ENCODE measurements around the gene ID3. TPM values are rescaled to one million over a fixed set of nuclear protein-coding genes. Genes with fewer than 3 reads are reported as not detected.
A peak's percentile ranks its signal among the peaks of the same experiment; 100 is the strongest.

ID3 gene, protein sequence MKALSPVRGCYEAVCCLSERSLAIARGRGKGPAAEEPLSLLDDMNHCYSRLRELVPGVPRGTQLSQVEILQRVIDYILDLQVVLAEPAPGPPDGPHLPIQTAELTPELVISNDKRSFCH
- total RNA-seq (2014; rRNA removed; shearing (Covaris generic)): 332 and 336 TPM in 2 replicates

DNA sequence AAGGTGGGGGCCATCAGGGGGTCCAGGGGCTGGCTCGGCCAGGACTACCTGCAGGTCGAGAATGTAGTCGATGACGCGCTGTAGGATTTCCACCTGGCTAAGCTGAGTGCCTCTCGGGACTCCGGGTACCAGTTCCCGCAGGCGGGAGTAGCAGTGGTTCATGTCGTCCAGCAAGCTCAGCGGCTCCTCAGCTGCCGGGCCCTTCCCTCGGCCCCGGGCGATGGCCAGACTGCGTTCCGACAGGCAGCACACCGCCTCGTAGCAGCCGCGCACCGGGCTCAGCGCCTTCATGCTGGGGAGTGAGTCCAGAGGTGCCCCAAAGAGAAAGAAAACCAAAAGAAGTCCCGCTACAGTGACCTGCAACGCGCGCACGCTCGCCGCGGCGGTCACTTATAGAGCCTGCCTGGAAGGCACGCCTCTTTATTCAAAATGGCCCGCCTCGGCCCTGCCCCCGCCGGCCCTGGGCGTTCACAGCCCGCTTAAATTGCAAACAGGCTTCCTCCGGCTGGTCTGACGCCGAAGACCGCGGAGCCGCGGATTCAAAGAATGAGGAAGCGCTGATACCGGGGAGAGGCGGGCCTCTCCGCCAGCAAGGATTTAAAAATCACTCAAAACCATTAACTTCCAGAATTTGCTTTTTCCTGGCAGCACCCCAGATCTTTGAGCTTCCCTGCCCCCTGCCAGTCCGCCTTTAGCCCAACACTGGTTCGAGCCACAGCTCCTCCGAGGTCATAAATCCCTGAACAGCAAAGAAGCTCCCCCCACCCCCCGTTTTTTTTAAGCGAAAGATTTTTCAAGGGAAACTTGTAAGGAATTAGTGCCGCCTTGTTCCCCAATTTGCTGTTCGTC lies at the start of gene ID3:
TSS of gene ID3 (minus strand) at position 366 of the 849 bp plus-strand sequence. CDS start at position 291, 75 bp downstream.
- Histone ChIP-seq H3K27ac (peak within 1 kb of the TSS; percentile 99), H3K4me3 (peak within 1 kb of the TSS; percentile 79), H3K27me3 (no peaks in the 10 kb centered on the region), H3K36me3 (peaks cover 21% of the 10 kb centered on the region), H3K4me1 (peaks cover 56% of the 10 kb centered on the region), H3K9me3 (replicated peaks) (no peaks in the 10 kb centered on the region)
- DNase-seq: peak; percentile 98

DNA sequence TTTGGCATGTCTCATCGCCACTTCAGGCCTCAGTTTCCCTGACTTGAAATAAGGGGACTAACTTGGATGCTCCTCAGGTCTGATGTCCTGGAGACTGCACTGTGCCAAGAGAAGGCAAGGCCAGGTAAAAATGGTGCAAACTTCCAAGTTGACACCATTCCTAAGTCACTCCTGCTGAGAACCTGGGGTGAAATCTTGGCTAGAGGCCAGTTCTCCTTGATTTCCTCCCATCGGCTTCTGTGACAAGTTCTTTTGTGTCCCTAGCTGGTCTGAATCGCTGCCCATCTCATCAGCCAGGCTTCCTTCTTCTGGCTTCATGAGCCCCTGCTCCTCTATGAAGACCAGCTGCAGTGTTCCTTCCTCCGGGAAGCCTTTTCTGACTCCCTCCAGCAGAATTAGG lies 48.6 kb upstream of the ID3 start:
- Histone ChIP-seq H3K9me3 (replicated peaks) (no peaks in the 10 kb centered on the region), H3K4me3 (no peak overlapping the region), H3K27ac (no peak overlapping the region), H3K4me1 (no peaks in the 10 kb centered on the region), H3K27me3 (no peaks in the 10 kb centered on the region), H3K36me3 (no peaks in the 10 kb centered on the region)
- DNase-seq: no peak

DNA sequence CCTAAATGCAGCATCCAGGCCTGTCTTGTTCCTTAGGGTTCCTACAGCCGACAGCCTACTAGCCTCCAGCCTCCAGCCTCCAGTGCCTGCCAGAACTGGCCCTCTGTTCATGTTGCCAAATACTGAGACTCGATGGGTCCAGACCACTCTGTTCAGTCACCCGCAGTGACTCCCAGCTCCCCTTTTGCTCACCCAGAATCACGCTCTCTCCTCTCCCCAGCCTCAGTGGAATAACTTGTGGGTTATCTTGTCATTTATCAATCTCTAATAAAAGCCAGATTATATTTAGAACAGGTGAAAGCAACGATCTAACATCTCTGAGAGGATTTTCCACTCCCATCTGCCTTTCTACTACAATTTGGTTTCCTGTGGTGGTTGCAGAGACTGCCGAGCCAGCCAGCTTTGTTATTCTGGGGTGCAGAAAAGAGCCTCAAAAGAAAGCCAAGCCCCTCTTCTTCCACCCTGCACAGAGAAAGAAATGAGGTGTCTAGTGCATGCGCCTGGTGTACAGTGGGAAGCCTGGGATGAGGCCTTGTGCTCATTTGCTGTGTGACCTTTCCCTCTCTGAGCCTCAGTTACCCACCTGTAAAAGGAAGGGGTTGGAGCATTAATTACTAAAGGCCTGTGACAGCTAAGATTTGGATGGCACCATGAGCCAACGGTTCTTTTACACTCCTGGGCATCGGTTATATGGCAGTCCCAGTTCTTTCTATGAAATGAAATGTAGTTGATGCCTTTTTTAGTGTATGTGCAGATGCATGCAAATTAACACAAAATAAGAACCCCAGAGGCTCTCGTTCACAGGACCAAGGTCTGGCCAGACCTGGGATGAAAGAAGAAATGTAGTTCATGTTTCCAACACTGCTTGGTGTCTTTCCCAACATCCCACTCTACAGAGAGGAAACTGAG lies 42.9 kb upstream of the ID3 start:
- H3K27ac ChIP-seq: peak overlapping the region; percentile 32
- peaks cover 41% of the 10 kb centered on the region for H3K4me1 ChIP-seq
- no peaks in the 10 kb centered on the region for H3K27me3 ChIP-seq
- no peaks in the 10 kb centered on the region for H3K36me3 ChIP-seq
- H3K4me3 ChIP-seq: no peak overlapping the region
- no peaks in the 10 kb centered on the region for H3K9me3 ChIP-seq (replicated peaks)
- DNase-seq: no peak

DNA sequence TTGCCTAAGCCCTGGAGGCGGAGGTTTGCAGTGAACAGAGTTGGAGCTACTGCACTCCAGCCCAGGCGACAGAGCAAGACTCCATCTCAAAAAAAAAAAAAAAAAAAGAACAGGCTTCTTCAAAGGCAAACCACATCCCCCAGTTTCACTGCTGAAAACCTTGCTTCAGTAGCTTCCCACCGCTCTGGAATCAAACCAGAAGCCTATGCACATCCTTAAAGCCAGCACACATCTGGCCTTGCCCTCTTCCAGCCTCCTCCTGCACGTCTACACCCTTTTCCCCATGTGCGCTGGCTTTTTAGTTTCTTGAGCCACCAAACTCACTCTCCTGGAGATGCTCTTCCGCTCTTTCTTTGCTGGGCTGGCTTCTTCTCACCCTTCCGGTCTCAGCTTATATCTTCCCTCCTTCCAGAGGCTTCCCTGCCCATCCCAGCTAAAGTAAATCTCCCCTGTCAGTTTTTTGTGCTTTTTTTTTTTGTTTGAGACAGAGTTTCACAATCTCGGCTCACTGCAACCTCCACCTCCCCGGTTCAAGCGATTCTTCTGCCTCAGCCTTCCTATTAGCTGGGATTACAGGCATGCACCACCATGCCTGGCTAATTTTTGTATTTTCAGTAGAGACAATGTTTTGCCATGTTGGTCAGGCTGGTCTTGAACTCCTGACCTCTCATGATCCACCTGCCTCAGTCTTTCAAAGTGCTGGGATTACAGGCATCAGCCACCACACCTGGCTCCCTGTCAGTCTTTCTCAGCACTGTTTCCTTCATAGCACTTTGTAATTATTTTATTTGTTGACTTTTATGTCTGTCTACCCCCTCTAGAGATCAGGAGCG lies 42.0 kb upstream of the ID3 start:
- Histone ChIP-seq H3K4me1 (peaks cover 48% of the 10 kb centered on the region), H3K27ac (peak overlapping the region; percentile 32), H3K36me3 (no peaks in the 10 kb centered on the region), H3K9me3 (replicated peaks) (no peaks in the 10 kb centered on the region), H3K4me3 (no peak overlapping the region), H3K27me3 (no peaks in the 10 kb centered on the region)
- peak; percentile 68 to 82 for DNase-seq

DNA sequence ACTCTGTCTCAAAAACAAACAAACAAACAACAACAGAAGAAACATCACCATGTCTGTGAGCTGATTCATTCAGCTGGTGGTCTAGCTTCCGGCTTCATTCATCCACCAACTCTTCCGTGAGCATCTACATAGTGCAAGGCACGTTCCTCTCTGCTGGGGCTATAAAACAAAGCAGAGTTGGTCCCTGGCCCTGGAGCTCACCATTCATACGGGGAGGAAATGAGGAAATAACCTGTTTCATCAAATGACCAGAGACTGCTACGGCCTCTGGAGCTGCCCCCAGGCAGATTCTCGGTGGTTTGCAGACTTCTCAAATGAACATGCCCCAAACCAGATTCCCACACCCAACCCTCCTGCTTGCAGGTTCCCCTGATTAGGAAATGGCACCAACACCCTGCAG lies 41.0 kb upstream of the ID3 start:
- Histone ChIP-seq H3K27me3 (no peaks in the 10 kb centered on the region), H3K36me3 (no peaks in the 10 kb centered on the region), H3K27ac (no peak overlapping the region), H3K9me3 (replicated peaks) (no peaks in the 10 kb centered on the region), H3K4me1 (peaks cover 48% of the 10 kb centered on the region), H3K4me3 (no peak overlapping the region)
- no peak for DNase-seq

DNA sequence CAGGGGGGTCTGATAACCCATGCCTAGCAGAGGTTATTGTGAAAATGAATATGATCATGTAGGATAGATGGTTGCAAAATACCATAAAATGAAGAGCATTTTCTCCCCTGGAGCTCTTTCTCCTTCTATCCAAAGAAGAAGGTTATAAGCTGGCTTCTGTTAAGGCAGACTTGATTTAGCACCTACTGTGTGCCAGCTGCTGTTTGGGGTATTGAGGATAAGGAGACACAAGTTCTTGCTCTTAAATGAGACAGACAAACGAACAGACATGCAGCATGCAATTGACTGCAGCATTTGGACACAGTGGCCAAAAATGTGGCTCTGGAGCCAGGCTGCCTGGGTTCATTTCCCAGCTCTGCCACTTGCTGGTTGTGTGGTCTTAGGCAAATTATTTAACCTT lies 39.8 kb upstream of the ID3 start:
- Histone ChIP-seq H3K4me1 (peaks cover 48% of the 10 kb centered on the region), H3K36me3 (no peaks in the 10 kb centered on the region), H3K4me3 (no peak overlapping the region), H3K9me3 (replicated peaks) (no peaks in the 10 kb centered on the region), H3K27me3 (no peaks in the 10 kb centered on the region), H3K27ac (peak overlapping the region; percentile 34; the same call in 1 of the 2 replicates)
- DNase-seq: no peak

DNA sequence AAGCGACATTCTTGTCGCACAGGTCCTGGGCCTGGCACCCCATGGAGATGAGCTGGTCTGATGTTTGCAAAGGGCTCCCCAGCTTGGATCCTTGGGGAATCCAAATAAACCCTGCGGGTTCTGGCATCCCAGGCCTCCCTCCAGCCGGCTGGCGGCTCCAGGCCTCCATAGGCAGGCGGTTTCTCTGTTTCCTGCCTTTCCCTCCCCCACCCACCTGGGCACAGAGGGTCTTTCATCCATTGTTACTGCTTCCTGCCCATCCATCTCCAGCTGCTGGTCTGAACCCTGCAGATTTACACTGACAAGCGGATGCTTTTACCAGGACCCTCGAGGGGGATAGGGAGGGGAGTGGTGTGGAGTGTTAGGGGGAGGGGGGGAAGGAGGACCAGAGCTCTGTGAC lies 39.1 kb upstream of the ID3 start:
- Histone ChIP-seq H3K4me1 (peaks cover 53% of the 10 kb centered on the region), H3K36me3 (no peaks in the 10 kb centered on the region), H3K9me3 (replicated peaks) (no peaks in the 10 kb centered on the region), H3K27me3 (no peaks in the 10 kb centered on the region), H3K4me3 (no peak overlapping the region), H3K27ac (peak overlapping the region; percentile 34; the same call in 1 of the 2 replicates)
- DNase-seq: peak; percentile 89 to 92

DNA sequence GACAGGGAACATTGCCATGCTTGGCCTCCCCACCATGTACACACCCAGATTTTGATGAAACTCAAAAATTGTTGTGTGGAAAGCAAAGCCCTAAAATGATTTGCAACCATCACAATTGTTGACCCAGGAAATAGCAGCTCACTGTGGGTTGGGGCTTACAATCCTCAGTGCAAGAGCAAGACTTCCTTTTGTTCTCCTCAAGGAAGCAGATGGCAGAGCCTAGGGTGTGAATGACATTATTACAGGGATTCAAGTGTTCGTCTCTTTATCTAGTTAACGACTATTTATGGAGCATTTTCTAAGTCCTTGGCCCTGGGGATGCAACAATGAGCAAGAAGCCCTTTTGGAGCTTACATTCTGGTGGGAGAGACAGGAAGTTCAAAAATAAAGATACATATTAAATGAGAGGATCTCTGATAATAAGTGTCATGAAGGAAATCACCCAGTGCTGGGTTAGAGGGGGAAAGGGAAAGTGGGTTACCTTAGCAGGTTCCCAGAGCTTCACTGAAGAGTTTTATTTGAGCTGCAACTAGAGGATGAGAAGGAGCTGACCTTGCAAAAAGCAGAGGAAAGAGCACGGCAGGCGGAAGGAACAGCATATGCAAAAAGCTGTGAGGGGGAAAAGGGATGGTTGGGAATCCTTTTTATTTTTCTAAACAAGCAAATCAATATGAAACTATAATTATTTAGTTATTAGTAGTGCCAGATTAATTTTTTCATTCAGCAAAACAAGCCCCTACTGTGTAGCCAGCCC lies 38.5 kb upstream of the ID3 start:
- Histone ChIP-seq H3K9me3 (replicated peaks) (no peaks in the 10 kb centered on the region), H3K27me3 (no peaks in the 10 kb centered on the region), H3K36me3 (no peaks in the 10 kb centered on the region), H3K27ac (peak overlapping the region; percentile 34; the same call in 1 of the 2 replicates), H3K4me3 (no peak overlapping the region), H3K4me1 (peaks cover 60% of the 10 kb centered on the region)
- no peak for DNase-seq

DNA sequence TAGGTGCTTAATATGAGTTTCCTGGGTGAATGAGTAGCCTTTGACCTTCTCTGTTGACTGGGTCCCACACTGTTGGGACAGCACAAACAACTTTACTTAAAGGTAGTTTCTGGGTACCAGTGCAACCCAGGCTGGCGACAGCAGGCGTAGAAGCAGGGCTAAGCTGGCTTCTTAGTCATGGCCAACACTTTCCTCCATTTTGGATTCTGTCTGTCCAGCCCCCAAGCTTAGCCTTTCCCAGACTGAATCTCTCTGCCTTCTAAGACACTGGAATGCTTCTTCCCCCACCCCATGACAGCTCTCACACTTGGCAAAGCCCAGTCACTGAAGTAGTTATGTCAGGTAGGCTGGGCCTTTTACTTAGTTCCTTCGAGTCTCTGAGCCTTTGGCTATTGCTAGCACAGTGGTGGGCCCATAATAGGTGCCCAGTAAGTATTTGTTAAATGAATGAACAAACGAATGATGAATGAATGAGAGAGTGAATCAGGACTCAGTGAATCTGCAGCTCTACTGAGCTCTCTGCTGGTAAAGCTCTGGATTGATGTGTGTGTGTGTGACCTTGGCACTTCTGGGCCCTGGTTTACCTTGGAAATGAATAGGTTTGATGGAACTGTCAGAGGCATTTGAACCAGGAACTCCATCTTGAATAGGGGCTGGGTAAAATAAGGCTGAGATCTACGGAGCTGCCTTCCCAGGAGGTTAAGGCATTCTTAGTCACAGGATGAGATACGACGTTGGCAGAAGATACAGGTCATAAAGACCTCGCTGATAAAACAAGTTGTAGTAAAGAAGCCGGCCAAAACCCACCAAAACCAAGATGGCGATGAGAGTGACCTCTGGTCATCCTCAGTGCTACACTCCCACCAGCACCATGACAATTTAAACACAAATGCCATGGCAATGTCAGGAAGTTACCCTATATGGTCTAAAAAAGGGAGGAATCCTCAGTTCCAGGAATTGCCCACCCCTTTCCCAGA lies 37.4 kb upstream of the ID3 start:
- Histone ChIP-seq H3K36me3 (no peaks in the 10 kb centered on the region), H3K27me3 (no peaks in the 10 kb centered on the region), H3K9me3 (replicated peaks) (no peaks in the 10 kb centered on the region), H3K27ac (no peak overlapping the region), H3K4me1 (peaks cover 67% of the 10 kb centered on the region), H3K4me3 (no peak overlapping the region)
- DNase-seq: no peak

DNA sequence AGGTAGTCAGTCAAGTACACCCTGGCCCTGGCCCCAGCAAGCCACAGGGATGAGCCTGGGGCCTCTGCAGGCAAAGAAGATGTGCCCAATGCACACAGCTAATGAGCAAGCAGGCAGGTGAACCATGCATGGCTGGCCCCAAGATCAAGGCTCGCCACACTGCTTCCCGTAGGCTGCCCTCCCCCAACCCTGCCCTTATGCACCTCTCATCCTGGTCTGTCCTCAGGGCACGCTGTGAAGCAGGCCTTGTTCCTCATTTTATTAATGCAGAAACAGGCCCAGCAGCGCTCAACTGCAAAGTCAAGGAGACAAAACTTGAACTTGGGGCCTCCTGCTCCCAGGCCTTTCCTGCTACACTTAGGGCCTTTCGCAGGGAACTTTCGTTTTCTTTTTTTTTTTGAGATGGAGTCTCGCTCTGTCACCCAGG lies 35.6 kb upstream of the ID3 start:
- Histone ChIP-seq H3K36me3 (no peaks in the 10 kb centered on the region), H3K27me3 (no peaks in the 10 kb centered on the region), H3K9me3 (replicated peaks) (no peaks in the 10 kb centered on the region), H3K27ac (no peak overlapping the region), H3K4me1 (peaks cover 61% of the 10 kb centered on the region), H3K4me3 (no peak overlapping the region)
- no peak for DNase-seq

DNA sequence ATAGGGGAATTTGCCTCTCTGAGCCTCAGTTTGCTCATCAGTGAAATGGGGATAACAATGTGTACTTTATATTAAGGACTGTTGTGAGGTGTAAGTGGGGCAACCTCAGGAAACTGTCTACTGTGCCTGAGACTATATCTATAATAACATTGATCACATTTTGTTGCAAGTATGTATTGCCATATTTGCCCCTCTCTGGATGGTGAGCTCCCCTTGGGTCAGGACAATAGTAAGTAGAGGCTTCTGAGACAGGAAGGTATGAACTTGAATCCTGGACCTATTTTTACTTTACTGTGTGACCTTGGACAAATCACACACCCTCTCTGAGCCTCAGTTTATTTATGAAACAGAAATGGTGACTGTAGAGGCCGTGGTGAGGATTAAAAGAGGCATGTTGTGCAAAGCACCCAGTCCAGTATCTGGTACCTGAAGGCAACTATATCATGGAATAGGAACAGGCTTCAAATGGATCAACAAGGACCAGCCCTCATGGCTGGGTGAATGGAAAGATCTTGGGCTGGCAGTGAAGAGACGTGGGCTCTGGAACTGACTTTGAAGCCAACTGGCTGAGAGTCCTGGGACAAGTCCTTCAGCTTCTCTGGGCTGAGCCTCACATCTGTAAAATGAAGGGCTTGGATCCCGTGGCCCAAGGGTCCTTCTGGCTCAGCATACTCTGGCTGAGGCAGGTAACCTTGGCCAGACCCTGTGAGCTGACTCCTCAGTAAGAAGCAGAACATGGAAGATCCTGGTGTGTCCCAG lies 35.0 kb upstream of the ID3 start:
- Histone ChIP-seq H3K36me3 (no peaks in the 10 kb centered on the region), H3K27me3 (no peaks in the 10 kb centered on the region), H3K9me3 (replicated peaks) (no peaks in the 10 kb centered on the region), H3K27ac (no peak overlapping the region), H3K4me3 (no peak overlapping the region), H3K4me1 (peaks cover 58% of the 10 kb centered on the region)
- DNase-seq: no peak

DNA sequence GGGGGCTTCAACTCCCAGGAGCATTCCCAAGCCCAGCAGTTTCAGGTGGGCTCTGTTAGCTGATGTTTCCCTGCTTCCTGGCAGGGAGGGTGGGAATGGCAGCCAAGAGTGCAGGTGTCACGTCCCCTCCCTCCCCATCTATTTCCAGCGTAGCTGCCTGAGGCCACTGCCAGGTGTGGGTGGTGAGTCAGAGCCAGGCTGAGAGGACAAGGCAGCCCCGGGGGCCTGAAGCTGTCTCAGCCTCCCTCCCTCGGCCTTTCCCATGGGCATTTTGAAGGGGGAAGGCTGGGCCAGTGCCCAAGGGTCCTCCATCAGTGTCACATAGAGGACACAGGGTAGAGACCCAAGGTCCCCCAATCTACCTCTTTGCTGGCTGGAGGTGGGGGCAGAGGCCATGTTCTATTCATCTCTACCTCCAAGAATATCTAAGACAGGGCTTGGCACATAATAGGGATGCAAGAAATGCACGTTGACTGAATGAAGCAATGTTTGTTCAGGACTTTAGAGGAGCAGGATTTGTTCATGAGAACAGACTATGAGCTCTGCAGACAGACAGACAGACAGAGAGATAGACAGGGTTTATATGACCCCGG lies 34.4 kb upstream of the ID3 start:
- H3K36me3 ChIP-seq: no peaks in the 10 kb centered on the region
- H3K27me3 ChIP-seq: no peaks in the 10 kb centered on the region
- peaks cover 51% of the 10 kb centered on the region for H3K4me1 ChIP-seq
- H3K4me3 ChIP-seq: no peak overlapping the region
- no peak overlapping the region for H3K27ac ChIP-seq
- peak; percentile 62 to 69 for DNase-seq
- H3K9me3 ChIP-seq (replicated peaks): no peaks in the 10 kb centered on the region
